Ovary (tissue), 3 donors: ENCODE data around the gene HTRA3.

Source experiments
- CTCF ChIP-seq, 3 donors: fragments of 450-650 bp in 2 of 3; fragments of 200-600 bp in 1 of 3; IDR thresholded peaks; one replicate each; pipeline versions ENCODE4 v1.5.1 to v1.8.0; 2016 to 2022; ENCODE audit warnings: antibody characterized with exemption in 3 of 3, mild to moderate bottlenecking in 1 of 3
- EP300 ChIP-seq: sonication (generic); formaldehyde crosslinking; IDR thresholded peaks from one replicate; pipeline ENCODE4 v1.6.1; 2017; ENCODE audit warnings: antibody characterized with exemption
- POLR2A ChIP-seq: fragments of 450-650 bp; IDR thresholded peaks from one replicate; pipeline ENCODE4 v1.6.1; 2017; ENCODE audit warnings: antibody characterized with exemption, mild to moderate bottlenecking, moderate library complexity
- donor health status: DM: no; HTN: no; CAD: no.

GRCh38 chr4:8259743-8260430, 9.7 kb upstream of the HTRA3 start:
- TF ChIP-seq CTCF (IDR thresholded peaks at IDR 0.05) (no peak), POLR2A (no peak), EP300 (no peak)
